GM13977 (cell line): ENCODE measurements around the gene STIMATE.

Experiments used
- DNase-seq: peaks from one replicate; pipeline ENCODE4 v3.0.0; 2012; ENCODE audit warnings: low spot score
- in situ Hi-C: fragments of 300-500 bp; cut with MboI; formaldehyde crosslinking; loops from one replicate; pipeline ENCODE4 v1.12.0; 2022; ENCODE audit warnings: low sequenced_read_pairs, low pct_unique_long_range_greater_than_20kb, mixed read lengths, inconsistent platforms; ENCODE audit not compliant: unreplicated experiment
- TF ChIP-seq, protein P1 (sequence below): IDR thresholded peaks from 2 replicates; pipeline ENCODE4 v1.5.1; 2012; ENCODE audit warnings: mild to moderate bottlenecking, control low read depth; ENCODE audit not compliant: insufficient read depth; ENCODE audit errors: extremely low read depth, missing control alignments

Gene STIMATE

DNA sequence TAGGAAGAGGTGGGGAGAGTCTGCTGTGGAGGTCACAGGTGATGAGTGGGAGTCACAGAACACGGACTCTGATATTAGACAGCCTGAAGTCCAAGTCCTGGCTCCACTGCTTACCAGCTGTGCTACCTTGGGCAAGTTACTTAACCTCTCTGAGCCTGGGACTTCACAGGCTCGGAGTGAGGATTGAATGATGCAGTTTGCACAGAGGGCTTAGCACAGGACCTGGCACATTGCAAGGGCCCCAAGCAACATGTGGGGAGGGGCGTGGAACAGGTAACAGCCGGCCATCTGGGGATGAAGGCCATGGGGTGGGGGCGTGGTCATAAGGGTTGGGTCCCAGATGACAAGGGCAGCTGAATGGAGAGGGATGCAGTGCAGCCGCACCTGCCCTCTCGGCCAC, 107.0 kb downstream of the STIMATE start:
- no peak for DNase-seq
- in situ Hi-C loops = no loop called here
- TF ChIP-seq, protein P1, sequence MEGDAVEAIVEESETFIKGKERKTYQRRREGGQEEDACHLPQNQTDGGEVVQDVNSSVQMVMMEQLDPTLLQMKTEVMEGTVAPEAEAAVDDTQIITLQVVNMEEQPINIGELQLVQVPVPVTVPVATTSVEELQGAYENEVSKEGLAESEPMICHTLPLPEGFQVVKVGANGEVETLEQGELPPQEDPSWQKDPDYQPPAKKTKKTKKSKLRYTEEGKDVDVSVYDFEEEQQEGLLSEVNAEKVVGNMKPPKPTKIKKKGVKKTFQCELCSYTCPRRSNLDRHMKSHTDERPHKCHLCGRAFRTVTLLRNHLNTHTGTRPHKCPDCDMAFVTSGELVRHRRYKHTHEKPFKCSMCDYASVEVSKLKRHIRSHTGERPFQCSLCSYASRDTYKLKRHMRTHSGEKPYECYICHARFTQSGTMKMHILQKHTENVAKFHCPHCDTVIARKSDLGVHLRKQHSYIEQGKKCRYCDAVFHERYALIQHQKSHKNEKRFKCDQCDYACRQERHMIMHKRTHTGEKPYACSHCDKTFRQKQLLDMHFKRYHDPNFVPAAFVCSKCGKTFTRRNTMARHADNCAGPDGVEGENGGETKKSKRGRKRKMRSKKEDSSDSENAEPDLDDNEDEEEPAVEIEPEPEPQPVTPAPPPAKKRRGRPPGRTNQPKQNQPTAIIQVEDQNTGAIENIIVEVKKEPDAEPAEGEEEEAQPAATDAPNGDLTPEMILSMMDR = no peak

DNA sequence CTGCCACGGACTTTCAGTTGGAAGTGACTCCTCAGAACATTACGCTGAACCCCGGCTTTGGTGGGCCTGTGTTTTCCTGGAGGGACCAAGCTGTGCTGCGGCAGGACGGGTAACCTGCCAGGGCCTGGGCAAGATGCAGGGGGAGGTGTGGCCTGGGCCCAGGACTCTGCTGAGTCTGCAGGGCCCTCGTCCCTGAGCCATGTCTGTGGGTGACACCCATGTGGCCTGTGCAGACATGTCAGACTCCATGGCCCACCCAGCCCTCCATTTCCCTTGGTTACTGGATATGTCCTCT, 107.7 kb downstream of the STIMATE start:
- in situ Hi-C loops = no loop called here
- TF ChIP-seq, protein P1 = no peak
- DNase-seq = no peak

DNA sequence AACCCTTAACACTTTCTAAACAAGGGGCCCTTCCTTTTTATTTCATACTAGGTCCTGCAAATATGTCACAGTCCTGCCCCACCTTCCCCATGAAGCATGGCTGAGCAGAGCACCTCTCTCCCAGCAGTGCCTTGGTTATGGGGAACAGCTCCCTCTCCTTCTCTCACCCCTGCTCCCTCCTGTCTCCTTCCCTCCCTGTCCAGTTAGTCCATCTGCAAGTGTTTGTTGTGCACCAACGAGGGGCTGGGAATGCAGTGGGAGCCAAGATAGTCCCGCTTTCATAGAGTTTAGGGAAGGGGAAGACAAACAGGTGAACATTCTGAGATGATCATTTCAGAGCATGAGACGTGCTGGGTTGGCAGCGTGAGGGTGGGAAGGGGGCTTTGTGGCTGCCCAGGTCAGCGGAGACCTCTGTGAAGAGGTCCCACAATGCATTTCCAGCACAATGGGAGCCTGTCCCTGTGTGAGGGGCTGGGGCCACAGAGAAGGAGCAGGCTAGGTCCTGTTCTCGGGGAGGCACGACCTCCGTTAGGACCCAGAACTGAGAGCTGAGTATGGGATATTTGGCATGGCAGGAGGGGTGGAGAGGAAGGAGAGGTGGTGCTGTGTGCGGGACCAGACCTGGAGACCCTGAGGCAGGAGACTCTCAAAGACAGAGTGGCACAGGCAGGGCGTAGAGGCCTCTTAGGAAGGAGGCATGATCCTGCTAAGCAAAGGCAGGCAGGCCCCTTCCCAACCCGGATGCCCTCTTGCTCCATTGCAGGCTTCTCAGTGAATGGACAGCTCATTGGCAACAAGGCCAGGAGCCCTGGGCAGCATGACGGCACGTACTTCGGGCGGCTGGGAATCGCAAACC, 108.2 kb downstream of the STIMATE start:
- in situ Hi-C loops = no loop called here
- TF ChIP-seq, protein P1 = no peak
- no peak for DNase-seq

DNA sequence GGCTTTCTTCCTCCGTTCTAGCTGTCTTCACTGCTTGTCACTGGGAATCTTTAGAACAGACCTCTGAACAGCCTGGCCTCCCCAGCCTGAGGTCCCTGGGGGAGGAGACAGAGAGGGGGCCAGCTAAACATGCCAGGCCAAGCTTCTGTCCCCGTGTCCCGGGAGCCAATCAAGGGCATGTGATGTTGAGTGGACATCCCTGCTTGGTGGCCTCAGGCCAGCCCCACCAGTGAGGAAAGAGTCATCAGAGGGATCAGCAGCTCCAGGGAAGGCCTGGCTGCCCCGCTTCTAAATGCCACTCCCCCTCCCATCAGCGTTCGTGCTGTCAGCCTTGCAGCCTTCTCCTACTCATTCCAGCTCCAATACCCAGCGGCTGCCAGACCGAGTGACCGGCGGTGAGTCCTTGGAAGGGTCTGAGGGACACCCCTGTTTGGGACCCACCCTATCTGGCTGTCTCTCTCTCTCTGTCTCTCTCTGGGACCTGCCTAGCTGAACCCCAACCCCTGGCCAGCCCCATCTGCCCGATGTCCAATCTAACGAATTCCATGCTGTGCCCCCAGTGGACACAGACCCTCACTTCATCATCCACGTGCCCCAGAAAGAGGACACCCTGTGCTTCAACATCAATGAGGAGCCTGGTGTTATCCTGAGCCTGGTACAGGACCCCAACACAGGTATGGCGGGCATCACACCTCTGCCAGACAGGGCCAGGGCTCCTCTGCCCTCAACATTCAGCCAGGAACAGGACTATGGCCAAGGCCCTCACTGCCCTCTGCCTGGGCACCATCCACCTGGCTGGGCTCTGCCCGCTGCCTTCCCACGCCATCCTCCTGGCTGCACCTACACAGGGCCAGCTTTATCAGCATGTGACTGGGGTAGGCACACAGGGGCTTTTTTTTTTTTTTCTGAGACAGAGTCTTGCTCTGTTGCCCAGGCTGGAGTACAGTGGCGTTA, 109.4 kb downstream of the STIMATE start:
- TF ChIP-seq, protein P1 = no peak
- DNase-seq = no peak
- in situ Hi-C loops = no loop called here

DNA sequence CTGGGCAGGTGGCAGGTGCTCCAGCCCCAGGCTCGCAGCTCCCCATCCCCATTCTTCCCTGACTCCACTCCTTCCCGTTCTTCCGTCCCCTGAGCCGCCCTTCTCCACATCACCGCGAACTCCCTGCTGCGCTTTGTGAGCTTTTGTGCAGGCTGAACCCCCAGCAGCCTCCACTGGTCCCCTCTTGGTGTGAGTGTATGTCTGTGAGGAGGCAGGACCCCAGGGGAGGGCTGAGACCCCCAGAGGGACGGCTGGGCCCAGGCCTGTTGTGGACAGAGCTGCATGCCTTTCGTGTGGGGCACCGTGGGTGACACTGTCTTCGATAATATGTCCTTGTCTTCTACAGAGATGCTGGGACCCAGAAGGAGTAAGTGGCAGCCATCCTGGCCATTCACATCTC, 110.1 kb downstream of the STIMATE start:
- TF ChIP-seq, protein P1 = no peak
- in situ Hi-C loops = no loop called here
- no peak for DNase-seq
